ENCODE measurements around the gene ADORA2A.

- TF ChIP-seq CTCF (IDR thresholded peaks at IDR 0.05 in 2 of 3, conservative IDR thresholded peaks at IDR 0.05 in 1 of 3; ENCODE audit: borderline replicate concordance in 1 of 3, insufficient read depth in 1 of 3, low read depth in 2 of 3, low read length in 2 of 3) = no peak
- no peak for TF ChIP-seq CEBPB (IDR thresholded peaks at IDR 0.05; ENCODE audit: low read depth)
These were observed 36.8 kb upstream of the ADORA2A start for GRCh38 chr22:24390576-24390975.
